Gastroesophageal sphincter (tissue), 3 donors: ENCODE data around the gene AKAP6.

Experiments
- EP300 ChIP-seq: sonication (generic); formaldehyde crosslinking; IDR thresholded peaks from one replicate; pipeline ENCODE4 v1.6.1; 2017; ENCODE audit warnings: antibody characterized with exemption, mild to moderate bottlenecking
- POLR2A ChIP-seq, 2 donors: fragments of 450-650 bp; IDR thresholded peaks; one replicate each; pipeline ENCODE4 v1.6.1; 2017; ENCODE audit warnings: antibody characterized with exemption in 2 of 2, mild to moderate bottlenecking in 2 of 2, moderate library complexity in 1 of 2
- POLR2AphosphoS5 ChIP-seq: sonication (generic); formaldehyde crosslinking; IDR thresholded peaks from one replicate; pipeline ENCODE4 v1.6.1; 2017; ENCODE audit warnings: antibody characterized with exemption
- TF ChIP-seq, protein P1 (sequence below), 4 experiments: fragments of 200-600 bp in 2 of 4; fragments of 450-650 bp in 2 of 4; sonication (generic) in 1 of 4; IDR thresholded peaks; one replicate each; pipeline ENCODE4 v1.5.1; 2017 to 2019; ENCODE audit warnings: antibody characterized with exemption in 4 of 4, mild to moderate bottlenecking in 2 of 4, moderate library complexity in 2 of 4

DNA sequence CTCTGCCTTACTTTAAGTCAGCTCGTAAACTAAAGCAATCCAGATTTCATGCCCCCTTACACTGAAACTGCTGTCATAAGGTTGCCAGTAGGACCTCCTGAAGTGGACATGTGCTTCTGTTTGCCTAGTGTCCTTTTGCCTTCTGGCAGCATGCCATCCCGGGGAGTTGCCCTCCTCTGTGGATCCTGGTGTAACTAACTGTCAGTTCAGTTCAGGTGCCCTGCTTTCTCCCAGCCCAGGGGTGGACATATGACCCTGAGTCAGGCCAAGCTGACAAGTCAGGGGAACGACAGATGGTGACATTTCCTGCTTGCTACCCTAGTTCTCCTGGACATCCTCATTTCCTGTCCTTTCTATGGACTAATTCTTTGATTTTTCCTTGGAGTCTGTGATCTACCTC, 25.6 kb downstream of the AKAP6 start:
- TF ChIP-seq EP300: no peak
- no peak for TF ChIP-seq POLR2A (IDR thresholded peaks at IDR 0.05)
- TF ChIP-seq, protein P1, sequence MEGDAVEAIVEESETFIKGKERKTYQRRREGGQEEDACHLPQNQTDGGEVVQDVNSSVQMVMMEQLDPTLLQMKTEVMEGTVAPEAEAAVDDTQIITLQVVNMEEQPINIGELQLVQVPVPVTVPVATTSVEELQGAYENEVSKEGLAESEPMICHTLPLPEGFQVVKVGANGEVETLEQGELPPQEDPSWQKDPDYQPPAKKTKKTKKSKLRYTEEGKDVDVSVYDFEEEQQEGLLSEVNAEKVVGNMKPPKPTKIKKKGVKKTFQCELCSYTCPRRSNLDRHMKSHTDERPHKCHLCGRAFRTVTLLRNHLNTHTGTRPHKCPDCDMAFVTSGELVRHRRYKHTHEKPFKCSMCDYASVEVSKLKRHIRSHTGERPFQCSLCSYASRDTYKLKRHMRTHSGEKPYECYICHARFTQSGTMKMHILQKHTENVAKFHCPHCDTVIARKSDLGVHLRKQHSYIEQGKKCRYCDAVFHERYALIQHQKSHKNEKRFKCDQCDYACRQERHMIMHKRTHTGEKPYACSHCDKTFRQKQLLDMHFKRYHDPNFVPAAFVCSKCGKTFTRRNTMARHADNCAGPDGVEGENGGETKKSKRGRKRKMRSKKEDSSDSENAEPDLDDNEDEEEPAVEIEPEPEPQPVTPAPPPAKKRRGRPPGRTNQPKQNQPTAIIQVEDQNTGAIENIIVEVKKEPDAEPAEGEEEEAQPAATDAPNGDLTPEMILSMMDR (IDR thresholded peaks at IDR 0.05): no peak
- no peak for TF ChIP-seq POLR2AphosphoS5
